SU-DHL-6 (cell line): ENCODE measurements around the gene KRT32.

Source experiments
- H2AFZ ChIP-seq: fragments of 200-600 bp; sonication (generic); 2 replicates; pipeline ENCODE4 v1.6.1; 2014; ENCODE audit warnings: low read depth, mild to moderate bottlenecking, moderate library complexity, mixed read lengths, antibody characterized with exemption, low read length; ENCODE audit not compliant: severe bottlenecking
- H3F3A ChIP-seq: fragments of 200-600 bp; shearing (Covaris generic); 2 replicates; pipeline ENCODE4 v1.6.0; 2016; ENCODE audit warnings: antibody characterized with exemption, mild to moderate bottlenecking; ENCODE audit not compliant: insufficient read depth
- H3K27ac ChIP-seq: fragments of 200-600 bp; sonication (generic); 2 replicates; pipeline ENCODE4 v1.5.1; 2016; ENCODE audit warnings: low read depth, mild to moderate bottlenecking, low read length, moderate library complexity, mixed read lengths
- H3K27me3 ChIP-seq: fragments of 200-600 bp; sonication (generic), shearing (Covaris generic); 2 replicates; pipeline ENCODE4 v1.6.0; 2014; ENCODE audit warnings: mild to moderate bottlenecking, low read length
- H3K36me3 ChIP-seq: fragments of 200-600 bp; sonication (generic); 2 replicates; pipeline ENCODE4 v1.6.1; 2014; ENCODE audit warnings: mild to moderate bottlenecking, low read length, mixed read lengths
- H3K4me2 ChIP-seq: fragments of 300-600, 200-600 bp; shearing (Covaris generic), sonication (generic); 2 replicates; pipeline ENCODE4 v1.6.0; 2014; ENCODE audit warnings: low read length, low read depth, mild to moderate bottlenecking; ENCODE audit not compliant: poor library complexity, severe bottlenecking
- H3K4me3 ChIP-seq: fragments of 200-600 bp; sonication (generic); 2 replicates; pipeline ENCODE4 v1.5.1; 2014; ENCODE audit warnings: antibody characterized with exemption, low read length, mild to moderate bottlenecking, mixed read lengths; ENCODE audit not compliant: insufficient read depth, poor library complexity, severe bottlenecking
- H3K79me2 ChIP-seq: fragments of 200-600 bp; sonication (generic); 2 replicates; pipeline ENCODE4 v1.6.1; 2014; ENCODE audit warnings: mild to moderate bottlenecking, low read length, moderate library complexity; ENCODE audit not compliant: insufficient read depth
- H3K9ac ChIP-seq: fragments of 200-600 bp; sonication (generic); 2 replicates; pipeline ENCODE4 v1.7.0; 2014; ENCODE audit warnings: mild to moderate bottlenecking, low read length
- H3K9me2 ChIP-seq: fragments of 200-600 bp; sonication (generic); replicated peaks from 2 replicates; pipeline ENCODE4 v1.6.1; 2014; ENCODE audit warnings: low read length; ENCODE audit not compliant: insufficient read depth
- H3K9me3 ChIP-seq: fragments of 200-600 bp; sonication (generic); 2 replicates; pipeline ENCODE4 v1.6.1; 2014; ENCODE audit warnings: low read length, mixed read lengths; ENCODE audit not compliant: insufficient read depth
- H4K20me1 ChIP-seq: fragments of 200-600 bp; sonication (generic); 2 replicates; pipeline ENCODE4 v1.6.1; 2014; ENCODE audit warnings: low read depth, mild to moderate bottlenecking, antibody characterized with exemption, low read length, moderate library complexity, mixed read lengths
- EZH2phosphoT487 ChIP-seq: fragments of 200-600 bp; sonication (generic), shearing (Covaris generic); conservative IDR thresholded peaks from 2 replicates; pipeline ENCODE4 v1.6.1; 2018; ENCODE audit warnings: mild to moderate bottlenecking, antibody characterized with exemption, low read length, moderate library complexity, mixed read lengths
- TF ChIP-seq, protein P1 (sequence below): fragments of 200-600 bp; sonication (generic); IDR thresholded peaks from one replicate; pipeline ENCODE4 v1.5.1; 2017; ENCODE audit warnings: antibody characterized with exemption, mild to moderate bottlenecking, low read length, moderate library complexity; ENCODE audit not compliant: insufficient read depth, poor library complexity, severe bottlenecking

KRT32 gene

DNA sequence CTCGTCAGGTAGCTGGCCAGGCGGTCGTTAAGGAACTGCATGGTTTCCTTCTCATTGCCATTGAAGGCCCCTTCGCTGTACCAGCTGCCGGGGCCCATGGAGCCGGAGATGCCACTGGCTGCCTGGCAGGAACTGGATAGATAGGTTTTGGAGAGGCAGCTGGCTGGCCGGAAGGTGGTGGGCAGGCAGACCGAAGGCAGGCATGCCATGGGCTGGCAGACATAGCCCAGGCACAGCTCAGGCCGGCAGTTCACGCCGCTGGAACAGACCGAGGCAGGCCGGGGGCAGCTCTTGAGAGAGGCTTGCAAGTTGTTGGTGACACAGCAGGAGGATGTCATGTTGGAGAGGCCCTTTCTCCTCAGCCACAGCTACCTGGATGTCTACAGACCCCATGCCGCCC, at the start of gene KRT32:
KRT32 (minus strand) TSS at position 399 of the 400 bp plus-strand sequence; CDS start at position 338, 61 bp downstream.
- Histone ChIP-seq H3K9ac (no peak within 1 kb of the TSS), H3K79me2 (no peaks in the 10 kb centered on the region), H3K27ac (no peak within 1 kb of the TSS), H3F3A (no peaks in the 10 kb centered on the region), H3K27me3 (no peaks in the 10 kb centered on the region), H3K4me2 (no peak within 1 kb of the TSS), H2AFZ (no peak within 1 kb of the TSS), H3K4me3 (no peak within 1 kb of the TSS), H3K9me2 (no peaks in the 10 kb centered on the region), H3K36me3 (no peaks in the 10 kb centered on the region), H3K9me3 (no peaks in the 10 kb centered on the region), H4K20me1 (no peaks in the 10 kb centered on the region)
- TF ChIP-seq, protein P1, sequence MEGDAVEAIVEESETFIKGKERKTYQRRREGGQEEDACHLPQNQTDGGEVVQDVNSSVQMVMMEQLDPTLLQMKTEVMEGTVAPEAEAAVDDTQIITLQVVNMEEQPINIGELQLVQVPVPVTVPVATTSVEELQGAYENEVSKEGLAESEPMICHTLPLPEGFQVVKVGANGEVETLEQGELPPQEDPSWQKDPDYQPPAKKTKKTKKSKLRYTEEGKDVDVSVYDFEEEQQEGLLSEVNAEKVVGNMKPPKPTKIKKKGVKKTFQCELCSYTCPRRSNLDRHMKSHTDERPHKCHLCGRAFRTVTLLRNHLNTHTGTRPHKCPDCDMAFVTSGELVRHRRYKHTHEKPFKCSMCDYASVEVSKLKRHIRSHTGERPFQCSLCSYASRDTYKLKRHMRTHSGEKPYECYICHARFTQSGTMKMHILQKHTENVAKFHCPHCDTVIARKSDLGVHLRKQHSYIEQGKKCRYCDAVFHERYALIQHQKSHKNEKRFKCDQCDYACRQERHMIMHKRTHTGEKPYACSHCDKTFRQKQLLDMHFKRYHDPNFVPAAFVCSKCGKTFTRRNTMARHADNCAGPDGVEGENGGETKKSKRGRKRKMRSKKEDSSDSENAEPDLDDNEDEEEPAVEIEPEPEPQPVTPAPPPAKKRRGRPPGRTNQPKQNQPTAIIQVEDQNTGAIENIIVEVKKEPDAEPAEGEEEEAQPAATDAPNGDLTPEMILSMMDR: no peak
- no peak for TF ChIP-seq EZH2phosphoT487

DNA sequence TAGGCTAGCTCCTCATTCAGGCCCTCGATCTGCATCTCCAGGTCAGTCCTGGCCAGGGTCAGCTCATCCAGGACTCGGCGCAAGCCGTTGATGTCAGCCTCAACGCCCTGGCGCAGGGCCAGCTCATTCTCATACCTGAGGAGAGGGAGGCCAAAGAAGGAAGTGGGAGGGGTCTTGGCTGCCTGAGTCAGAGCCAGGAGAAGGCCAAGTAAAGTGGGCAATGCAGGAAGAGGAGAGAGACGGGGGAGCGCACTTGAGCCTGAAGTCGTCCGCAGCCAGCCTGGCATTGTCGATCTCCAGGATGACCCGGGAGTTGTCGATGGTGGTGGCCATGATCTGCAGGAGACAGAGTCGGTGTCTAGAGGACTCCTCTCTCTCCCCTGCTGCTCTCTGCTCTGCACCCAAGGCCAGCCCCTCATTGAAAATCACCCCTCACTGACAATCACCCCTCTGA, 49.7 kb upstream of the KRT32 start:
- Histone ChIP-seq H2AFZ (no peak overlapping the region), H3K4me3 (no peak overlapping the region), H3K27me3 (no peaks in the 10 kb centered on the region), H3K9me2 (no peaks in the 10 kb centered on the region), H3K9ac (no peak overlapping the region), H3K36me3 (no peaks in the 10 kb centered on the region), H3K9me3 (no peaks in the 10 kb centered on the region), H3K4me2 (no peak overlapping the region), H3F3A (no peaks in the 10 kb centered on the region), H3K79me2 (no peaks in the 10 kb centered on the region), H3K27ac (no peak overlapping the region), H4K20me1 (no peaks in the 10 kb centered on the region)
- TF ChIP-seq, protein P1: no peak
- TF ChIP-seq EZH2phosphoT487: no peak

DNA sequence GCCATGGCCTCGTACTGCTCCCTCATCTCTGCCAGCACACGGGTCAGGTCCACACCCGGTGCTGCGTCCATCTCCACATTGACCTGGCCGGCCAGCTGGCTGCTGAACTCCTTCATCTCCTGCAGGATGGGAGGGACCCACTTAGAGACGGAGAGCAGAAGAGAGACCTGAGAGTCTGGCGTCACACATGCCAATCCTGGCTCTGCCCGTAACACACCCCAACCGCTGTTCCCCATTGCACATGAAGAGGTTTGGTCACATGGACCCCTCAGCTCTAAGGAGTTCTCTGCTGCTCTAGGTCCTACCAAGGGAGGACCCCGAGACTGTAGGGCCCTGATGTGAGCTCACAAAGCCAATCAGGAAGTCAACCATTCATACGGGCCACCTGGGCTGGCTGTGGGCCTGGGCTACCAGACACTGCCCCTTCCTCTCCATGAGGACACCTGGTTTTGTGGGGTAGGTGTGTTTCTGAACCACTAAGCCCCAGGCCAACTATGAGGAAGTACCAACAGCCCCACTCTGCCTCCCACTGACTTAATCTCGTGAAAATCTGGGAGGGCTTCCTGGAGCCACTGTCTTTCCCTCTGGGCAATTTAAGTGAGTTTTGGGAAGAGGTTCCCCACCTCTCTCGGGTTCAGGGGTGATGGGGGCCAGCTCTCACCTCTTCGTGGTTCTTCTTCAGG, 49.1 kb upstream of the KRT32 start:
- Histone ChIP-seq H3F3A (no peaks in the 10 kb centered on the region), H3K36me3 (no peaks in the 10 kb centered on the region), H2AFZ (no peak overlapping the region), H3K9me2 (no peaks in the 10 kb centered on the region), H3K79me2 (no peaks in the 10 kb centered on the region), H3K27me3 (no peaks in the 10 kb centered on the region), H4K20me1 (no peaks in the 10 kb centered on the region), H3K9me3 (no peaks in the 10 kb centered on the region), H3K9ac (no peak overlapping the region), H3K4me2 (no peak overlapping the region), H3K4me3 (no peak overlapping the region), H3K27ac (no peak overlapping the region)
- TF ChIP-seq EZH2phosphoT487: no peak
- TF ChIP-seq, protein P1: no peak
